HG03520 (cell line): ENCODE measurements around the gene SERPINI1.
A peak's percentile ranks its signal among the peaks of the same experiment; 100 is the strongest.

Experiments used
- ATAC-seq: cut with Tn5 transposase; IDR thresholded peaks from one replicate; pipeline ENCODE4 v1.9.1; 2021; ENCODE audit warnings: mild to moderate bottlenecking, moderate library complexity; ENCODE audit not compliant: unreplicated experiment

Gene SERPINI1

DNA sequence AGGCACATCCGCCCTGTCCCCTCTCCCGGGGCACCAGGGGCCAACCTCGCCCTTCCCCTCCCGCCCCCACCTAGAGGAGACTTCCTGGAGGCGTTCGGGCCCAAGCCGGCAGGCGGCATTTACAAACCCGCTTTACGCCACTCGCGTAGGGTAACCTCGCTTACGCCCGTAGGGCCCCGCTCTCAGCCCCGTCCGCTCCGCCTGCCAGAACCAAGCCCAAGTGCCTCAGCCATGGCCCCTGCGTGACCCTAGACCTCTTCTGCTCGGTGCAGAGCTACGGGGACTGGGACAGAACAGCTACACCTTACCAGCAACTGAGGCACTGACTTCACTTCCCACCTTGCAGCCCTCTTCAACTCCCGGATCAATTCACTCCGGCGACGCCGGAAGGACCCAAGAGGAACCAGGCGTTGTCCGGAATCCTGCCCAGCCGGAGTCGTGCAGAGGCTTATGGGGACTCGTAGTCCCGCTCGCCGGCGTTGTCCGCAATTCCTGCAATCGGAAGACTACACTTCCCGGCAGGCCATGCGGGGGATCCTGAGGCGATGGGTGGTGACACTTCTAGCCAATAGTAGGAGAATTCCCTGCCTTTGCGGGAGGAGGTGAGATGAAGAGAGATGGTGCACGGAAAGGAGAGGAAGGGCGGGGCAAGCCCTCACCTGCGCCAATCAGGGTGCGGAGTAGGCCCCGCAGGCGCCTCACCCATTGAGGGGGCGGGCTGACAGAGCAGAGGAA lies 856 bp upstream of the SERPINI1 start, which contains the start of gene PDCD10:
Gene PDCD10, minus strand, starts transcription at position 395 of the 735 bp plus-strand sequence. CDS start 14,735 bp downstream, outside the sequence.
- peak; percentile 89 for ATAC-seq

DNA sequence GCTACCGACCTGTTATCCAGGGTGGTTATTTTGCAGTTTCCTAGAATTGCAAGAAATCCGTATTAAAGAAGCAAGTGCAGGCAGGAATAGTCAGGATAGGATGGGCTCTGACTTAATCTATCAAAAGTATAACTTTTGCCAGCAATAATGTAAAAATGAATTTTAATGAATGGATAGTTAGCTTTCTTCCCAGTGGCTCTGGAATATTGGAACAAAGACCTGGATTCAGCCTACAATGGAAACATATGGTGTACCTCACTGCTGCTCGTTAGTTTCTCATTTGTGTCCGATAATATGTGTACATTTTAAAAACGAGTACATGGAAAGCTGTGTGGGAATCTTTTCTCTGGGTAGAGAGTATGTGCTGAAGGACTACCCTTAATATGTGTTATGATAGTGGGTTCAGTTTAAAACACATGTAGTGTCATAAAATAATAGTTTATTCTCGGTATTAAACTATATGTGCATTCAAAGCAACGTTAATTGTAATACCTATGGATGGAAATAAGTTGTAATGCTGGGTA lies 805 bp downstream of the SERPINI1 start:
- no peak for ATAC-seq

DNA sequence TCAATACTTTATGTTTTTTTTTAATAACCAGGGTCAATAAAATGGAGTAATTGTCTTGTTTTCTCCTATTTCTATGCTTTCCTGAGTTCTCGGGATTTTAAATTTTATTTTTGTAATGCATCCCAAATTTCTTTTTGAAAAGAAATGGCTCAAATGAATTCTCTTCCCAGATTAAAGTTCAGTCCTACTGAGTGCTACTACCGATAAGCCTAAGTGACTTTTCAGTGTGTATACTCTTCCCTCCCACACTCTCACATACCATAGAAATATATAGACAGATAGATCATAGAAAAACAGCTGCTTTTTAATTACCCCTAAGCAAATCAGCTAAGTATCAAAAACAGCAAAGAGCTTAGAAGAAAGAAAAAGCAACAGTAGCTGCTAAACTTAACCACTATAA lies 1.5 kb downstream of the SERPINI1 start:
- no peak for ATAC-seq

DNA sequence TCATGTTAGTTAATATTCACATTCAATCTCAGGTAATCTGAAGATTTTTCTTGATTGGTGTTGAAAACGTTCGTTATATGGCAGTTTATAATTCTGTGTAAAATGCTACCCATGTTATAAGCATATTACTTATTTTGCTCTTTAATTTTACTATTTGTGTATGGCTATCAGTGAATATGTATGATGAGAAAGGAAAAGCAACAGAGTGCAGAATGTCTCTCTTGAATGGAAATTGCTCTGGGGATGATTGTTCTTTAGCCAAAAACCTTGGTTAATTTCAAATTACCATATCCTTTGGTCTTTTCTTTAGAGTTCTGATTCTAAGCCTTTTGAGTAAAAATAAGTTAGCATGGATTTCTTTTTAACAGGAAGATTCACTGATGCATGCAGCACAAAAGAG lies 2.5 kb downstream of the SERPINI1 start:
- no peak for ATAC-seq

DNA sequence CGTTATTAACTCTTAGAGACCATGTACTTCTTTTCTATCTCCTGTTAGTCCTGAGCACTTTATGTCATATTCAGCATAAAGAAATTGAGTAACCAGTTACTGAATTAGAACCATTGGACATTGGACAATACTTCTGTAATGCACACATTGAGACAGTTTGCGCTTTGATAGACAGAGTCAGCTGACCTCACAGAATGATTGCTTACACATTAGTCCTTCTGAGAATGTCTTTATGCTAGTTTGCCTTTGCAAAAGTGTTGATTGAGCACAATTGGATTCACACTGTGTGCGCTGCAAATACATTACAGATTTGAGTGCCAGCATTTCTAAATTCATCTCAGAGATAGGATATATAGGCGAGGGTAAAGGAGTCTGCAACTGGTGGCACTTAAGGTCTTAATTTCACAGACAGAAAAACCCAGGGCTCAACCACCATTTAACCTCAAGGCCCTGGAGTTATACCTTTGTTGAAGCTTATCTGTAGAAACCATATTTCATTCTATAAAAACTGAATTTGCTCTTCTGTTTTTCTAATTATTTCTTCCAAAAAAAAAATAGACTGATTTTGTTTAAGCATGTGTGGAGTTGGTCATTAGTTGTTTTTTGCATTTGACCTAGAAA lies 3.8 kb downstream of the SERPINI1 start:
- ATAC-seq = no peak

DNA sequence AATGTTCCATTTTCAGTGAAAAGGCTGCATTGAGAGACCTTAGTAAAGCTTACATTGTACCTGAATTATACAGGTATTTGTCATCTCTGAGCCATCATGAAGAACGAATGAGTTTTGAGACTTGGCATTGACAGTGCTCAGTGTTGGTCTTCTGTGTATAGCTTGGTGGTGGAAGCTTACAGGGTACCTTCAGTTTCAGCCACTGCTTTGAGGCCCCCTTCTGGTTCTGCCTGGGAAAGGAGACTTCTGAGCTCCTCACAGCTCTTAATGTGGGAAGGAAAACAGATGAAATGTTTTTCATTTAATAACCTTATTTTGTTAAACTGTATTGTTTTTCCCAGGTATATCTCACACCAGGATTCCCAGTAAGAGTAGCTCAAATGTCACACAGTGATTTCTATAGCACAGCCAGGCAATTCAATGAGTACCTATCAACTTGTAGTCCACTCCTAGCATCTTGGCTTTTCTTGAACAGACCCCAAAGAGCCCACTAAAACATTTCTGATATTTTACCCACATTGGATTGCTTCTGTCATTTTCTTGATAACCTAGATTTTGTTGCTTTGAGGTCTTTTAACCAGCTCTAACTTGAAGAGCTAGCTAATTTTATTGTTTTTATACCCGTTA lies 5.6 kb downstream of the SERPINI1 start:
- ATAC-seq = peak; percentile 88

DNA sequence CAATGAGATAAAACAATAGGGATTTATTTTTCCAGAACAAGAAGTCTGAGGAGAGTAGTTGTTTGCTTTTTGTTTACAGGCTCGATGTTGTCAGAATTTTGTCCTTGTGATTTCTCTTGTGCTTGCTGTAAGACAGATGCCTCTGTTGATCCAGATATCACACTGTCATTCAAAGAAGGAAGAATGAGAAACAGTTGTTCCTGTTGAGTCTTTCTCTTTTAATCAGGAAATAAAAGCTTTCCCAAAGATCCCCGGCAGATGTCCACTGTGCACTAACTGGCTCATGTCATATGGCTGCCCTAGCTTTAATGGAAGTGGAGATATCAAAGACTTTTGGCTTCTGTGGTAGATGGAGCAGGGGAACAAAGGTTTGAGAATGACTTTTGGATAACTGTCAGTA lies 6.8 kb downstream of the SERPINI1 start:
- ATAC-seq = no peak

DNA sequence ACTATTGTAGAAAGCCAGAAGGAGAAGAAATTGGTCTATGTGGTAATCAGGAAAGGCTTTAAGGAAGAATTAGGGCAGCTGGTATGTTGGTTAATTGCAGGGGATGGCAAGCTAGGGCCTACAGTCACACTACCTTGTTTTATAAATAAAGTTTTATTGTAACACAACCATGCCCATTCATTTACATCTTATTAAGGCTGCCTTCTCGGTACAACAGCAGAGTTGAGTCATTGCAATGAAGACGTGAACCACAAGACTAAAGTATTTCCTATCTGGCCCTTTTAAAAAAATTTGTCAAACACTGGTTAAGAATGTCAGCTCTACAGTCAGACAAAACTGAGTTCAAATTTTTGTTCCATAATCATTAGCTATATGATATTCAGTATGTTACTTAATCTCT lies 8.3 kb downstream of the SERPINI1 start:
- no peak for ATAC-seq

DNA sequence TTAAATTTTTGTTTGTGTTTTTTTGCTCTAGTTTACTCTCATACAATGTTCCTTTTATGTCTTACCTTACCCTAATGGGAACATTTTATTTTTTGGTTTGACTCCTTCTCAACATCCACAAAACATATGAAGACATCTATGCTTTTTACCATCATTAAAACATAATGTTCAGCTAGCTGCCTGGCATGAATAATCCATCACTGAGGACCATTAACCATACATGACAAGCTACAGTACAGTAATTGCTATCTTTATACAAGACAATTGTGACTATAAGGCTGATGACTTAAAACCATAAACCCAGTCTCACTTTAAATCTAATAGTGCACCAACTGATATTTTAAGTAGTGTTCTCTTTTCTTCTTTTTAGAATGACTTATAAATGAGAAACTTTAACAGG lies 13.7 kb downstream of the SERPINI1 start:
- no peak for ATAC-seq

DNA sequence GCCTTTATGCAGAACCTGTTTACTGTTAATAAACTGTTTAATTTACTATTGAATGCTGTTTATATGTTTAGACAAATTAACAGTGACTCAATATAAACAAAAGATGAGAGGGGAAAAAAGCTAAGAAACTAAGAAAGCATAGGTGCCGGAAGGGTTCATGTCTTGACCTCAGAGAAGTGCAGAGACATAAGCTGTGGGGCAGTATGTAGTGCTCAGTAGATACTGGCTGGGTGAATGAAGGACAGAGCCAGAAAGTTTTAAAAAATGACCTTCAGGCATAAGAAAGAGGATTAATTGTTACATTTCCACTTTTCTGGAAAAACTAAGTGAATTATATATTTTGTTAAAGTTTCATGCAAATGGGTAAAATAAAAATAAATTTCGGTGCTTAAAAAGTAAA lies 14.2 kb downstream of the SERPINI1 start:
- ATAC-seq = no peak

DNA sequence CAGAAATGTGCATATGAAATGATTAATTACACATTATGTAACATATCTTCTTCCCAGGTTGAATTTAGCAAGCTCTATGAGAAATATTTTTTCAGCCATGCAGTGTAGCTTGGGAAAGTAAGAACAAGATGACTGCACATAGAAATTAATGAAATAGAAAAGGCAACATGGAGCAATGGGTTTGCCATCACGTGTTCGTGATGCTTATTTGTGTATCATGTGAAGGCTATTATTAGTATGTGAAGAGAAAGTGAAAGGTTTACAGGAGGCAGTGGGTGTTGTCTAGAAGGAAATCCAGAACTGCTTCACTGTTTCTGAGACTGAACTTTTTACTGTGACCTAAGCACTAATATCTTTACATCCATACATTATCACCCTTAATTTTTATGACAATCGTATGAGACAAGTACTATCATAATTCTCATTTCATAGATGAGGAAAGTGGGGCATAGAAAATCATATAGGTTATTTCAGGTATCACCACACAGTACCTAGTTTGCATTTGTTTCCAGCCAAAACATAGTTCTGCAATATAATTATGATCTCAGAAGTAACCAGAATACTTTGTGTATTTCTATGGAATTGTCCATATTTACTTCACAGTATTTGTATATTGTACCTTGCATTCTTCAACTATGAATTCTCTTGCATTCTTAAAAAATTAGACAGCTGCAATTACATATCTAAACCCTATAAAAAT lies 14.9 kb downstream of the SERPINI1 start:
- ATAC-seq = peak; percentile 98

DNA sequence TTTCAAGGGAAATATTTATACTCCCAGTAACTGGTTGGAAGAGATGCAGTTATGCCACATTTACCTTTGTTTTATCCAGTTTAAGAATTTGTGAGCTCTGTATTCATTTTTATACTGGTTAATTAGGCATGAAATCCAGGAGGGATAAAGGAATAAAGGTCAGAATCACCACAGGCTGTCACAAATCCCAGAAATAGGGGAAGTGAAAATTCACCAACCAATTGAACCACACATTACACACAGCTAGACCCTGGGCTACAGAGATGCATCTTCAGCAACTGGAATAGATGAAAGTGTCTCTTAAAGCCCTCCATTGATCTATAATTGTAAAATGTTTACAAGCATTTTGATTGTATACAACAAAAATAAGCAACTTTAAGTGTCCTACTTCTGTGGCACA lies 18.5 kb downstream of the SERPINI1 start:
- no peak for ATAC-seq

DNA sequence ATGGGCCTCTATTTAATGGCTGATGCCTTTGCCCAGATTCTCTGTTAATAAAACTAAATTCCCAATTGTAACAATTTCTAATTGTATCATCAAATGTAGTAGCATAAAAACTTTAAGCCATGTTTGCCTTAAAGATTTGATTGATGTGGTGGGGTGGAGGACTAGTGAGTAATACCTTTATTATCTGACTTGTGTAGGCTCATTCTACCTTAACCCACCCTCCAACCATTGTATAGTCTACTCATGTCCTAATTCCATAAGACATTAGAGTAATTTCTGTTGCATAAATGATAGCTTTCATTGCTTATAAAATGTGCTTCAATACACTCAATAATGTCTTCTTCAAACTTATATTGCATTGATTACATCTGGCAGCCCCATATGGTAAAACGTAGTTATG lies 25.8 kb downstream of the SERPINI1 start:
- ATAC-seq = no peak

DNA sequence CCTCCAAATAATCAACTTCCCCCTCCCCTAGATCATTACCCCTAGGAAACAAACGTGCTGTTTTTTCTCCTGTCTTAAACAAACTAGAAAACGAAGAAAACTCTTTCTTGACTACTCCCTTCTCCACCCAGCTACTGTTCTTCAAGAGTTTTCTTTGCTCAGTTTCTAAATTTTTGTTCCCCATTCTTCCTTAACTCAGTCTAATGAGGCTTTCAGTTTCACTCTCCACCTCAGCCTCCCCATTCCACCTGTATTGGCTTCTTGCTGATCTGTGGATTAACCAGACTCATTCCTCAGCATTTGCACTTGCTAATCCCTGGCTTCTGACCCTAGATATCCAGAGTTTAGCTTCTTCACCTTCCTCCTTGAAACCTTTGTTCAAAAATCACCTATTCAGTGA lies 26.8 kb downstream of the SERPINI1 start:
- ATAC-seq = no peak

DNA sequence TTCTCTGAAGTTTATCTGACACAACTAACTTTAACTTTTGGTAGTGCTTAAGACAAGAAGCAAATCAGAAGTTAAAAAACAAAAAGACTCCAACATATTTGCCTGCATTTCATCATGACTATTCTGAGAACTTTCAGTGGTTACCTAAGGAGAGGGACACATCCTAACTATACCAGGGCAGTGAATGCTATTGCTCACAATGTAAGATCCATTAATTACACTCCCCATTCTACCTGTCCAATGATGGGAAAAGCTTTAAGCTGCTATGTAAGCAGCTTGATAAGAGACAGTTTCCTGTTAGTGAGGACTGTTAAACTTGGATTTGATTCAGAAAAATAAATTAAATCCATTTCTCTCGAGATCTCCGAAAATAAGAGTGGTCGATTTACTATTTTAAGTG lies 37.5 kb downstream of the SERPINI1 start:
- ATAC-seq = peak; percentile 41

DNA sequence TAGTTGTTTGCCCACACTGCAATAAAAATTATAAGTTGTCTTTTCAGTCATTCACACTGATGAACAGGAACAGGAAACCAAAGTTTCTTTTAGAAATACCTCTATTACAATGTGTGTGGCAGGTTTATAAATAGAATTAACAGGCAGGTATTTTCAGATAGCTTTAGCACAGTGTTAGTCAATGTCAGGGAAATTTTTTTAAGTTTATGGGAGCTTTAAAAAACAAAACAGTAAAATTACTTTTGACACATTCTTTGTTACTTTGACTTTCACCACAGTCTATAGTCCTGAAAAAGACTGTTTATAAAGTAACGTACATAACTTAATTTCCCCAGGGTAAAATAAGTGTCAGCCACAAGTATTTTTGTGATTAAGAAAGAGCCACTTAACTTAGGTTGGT lies 38.1 kb downstream of the SERPINI1 start:
- ATAC-seq = peak; percentile 64

DNA sequence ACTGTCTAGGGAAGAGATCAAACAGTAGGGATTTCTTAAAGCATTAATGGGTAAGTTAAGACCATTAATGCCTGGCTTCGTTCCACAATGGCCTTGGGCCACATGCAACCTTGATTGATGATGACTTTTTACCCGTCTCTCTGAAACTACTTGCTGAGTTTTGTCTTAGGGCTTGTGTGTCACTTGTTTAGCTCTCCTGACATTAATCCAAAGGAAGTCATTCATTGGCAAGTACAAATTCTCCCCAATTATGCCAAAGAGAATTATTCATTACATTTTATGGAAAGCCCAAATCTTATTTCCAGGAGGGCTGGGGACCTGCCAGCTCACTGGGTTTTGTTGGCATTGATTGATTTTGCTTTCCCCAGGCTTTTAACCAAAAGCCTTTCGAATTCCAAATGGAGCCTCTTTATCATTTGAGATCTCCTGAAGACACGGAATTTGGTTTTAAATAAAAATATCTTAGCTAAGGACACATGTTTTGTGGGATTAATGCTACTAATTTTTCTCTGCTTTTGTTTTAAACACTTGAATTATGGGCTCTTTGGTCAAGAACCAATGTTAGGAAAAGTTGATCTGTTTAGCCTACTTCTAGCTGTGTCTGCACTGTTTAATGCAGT lies 40.7 kb downstream of the SERPINI1 start:
- no peak for ATAC-seq

DNA sequence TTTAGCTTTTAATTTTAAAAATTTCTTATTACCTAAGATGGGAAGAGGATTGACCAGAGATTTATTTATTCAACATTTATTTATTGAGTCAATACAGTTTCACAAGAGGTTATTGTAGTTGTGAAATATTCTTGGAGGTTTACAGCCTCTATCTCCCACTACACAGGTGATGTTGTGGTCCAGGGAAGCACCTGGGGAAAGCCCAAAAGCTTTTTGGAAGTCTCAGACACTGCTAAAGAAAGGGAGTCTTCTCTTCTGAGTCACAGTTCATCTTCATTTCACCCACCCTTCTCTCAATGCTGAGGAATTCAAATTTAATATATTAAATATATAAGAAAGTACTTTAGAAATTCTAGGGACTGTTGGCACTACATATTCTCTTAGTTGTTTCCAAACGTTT lies 41.8 kb downstream of the SERPINI1 start:
- ATAC-seq = no peak

DNA sequence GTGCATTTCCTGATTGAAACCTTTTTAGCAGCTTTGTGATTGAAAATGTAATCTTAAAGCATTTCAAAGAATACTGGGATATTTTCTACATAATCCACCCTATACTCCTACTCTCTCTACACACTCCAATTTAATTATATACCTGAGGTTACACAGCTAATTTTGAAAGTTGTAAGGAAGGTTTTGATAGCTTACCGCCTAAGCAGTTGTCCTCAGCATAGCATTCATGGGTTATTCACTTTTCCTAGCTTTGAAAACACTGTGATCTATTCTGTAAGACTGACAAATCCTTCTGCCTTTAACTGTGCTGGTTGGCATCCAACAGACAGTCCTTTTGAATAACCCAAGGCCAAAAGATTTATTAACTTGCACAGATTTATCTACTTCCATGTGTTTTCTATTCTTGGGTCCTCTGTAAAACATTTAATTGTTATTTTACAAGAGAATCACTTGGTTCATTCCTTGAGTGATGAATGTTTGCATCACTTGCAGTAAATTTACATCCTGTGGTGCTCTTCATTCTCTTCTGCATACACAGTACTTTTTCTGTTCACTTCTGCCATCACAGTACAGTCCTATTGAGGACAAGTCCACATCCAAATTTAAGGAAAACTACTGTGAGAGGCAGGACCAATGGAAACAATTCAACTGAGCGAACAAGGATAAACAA lies 44.8 kb downstream of the SERPINI1 start:
- ATAC-seq = no peak

DNA sequence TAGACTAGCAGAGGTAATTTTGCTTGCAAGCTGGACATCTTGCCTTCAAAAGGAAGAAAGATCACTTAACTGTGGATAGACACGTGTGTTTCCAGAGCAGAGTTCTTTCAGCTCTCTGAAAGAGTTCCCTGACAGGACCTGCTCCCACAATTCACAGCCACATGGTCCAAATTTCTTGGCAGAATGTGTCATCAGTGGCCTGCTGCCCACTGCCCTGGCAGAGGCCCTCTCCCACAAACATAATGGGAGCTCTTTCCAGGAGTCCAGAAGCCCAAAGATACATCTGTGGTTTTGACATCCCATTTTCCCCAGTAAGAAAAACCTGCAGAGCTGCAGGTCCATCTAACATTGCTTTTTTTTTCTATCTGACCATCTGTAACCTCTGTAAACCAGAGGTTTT lies 48.3 kb downstream of the SERPINI1 start:
- no peak for ATAC-seq
